ENCODE measurements around the gene BCR. TPM values are rescaled to one million over a fixed set of nuclear protein-coding genes. Genes with fewer than 3 reads are reported as not detected.

BCR gene
- total RNA-seq, 3 donors from 2014 or later = 25.3 to 44.6 (median 35.1) TPM

DNA sequence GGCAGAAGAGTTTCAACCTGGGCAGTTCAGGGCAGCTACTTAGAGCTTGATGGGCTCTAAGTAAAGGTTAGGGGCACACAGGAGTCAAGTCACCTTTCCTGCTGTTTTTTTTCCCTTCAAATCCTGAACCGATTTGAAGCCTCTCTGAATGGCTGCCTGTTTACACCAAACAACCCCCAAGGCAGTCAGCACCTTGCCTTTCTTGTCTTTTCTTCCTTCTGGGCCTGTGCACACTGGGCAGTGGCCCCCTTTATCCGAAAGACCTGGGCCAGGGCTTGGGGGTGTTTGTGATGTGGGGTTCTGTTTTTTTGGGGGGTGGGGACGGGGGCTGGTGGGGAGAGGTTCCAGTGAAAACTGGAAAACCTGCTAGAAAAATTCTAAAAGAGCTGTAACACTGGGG, 42.8 kb upstream of the BCR start:
- no peak for DNase-seq (ENCODE audit: low spot score in 2 of 2)
- Histone ChIP-seq H3K4me1 (no peaks in the 10 kb centered on the region), H3K4me3 (no peak overlapping the region), H3K27me3 (no peaks in the 10 kb centered on the region), H3K9me3 (no peaks in the 10 kb centered on the region), H3K27ac (peak overlapping the region; percentile 60 to 74), H3K36me3 (no peaks in the 10 kb centered on the region)
- intact Hi-C loops (cut with DNase I; ENCODE audit: low total_unique reads) = no loop called here
- no peak for TF ChIP-seq POLR2A (IDR thresholded peaks at IDR 0.05)
- TF ChIP-seq, protein P1, sequence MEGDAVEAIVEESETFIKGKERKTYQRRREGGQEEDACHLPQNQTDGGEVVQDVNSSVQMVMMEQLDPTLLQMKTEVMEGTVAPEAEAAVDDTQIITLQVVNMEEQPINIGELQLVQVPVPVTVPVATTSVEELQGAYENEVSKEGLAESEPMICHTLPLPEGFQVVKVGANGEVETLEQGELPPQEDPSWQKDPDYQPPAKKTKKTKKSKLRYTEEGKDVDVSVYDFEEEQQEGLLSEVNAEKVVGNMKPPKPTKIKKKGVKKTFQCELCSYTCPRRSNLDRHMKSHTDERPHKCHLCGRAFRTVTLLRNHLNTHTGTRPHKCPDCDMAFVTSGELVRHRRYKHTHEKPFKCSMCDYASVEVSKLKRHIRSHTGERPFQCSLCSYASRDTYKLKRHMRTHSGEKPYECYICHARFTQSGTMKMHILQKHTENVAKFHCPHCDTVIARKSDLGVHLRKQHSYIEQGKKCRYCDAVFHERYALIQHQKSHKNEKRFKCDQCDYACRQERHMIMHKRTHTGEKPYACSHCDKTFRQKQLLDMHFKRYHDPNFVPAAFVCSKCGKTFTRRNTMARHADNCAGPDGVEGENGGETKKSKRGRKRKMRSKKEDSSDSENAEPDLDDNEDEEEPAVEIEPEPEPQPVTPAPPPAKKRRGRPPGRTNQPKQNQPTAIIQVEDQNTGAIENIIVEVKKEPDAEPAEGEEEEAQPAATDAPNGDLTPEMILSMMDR (IDR thresholded peaks at IDR 0.05) = no peak
- TF ChIP-seq POLR2AphosphoS5 (IDR thresholded peaks at IDR 0.05) = no peak

DNA sequence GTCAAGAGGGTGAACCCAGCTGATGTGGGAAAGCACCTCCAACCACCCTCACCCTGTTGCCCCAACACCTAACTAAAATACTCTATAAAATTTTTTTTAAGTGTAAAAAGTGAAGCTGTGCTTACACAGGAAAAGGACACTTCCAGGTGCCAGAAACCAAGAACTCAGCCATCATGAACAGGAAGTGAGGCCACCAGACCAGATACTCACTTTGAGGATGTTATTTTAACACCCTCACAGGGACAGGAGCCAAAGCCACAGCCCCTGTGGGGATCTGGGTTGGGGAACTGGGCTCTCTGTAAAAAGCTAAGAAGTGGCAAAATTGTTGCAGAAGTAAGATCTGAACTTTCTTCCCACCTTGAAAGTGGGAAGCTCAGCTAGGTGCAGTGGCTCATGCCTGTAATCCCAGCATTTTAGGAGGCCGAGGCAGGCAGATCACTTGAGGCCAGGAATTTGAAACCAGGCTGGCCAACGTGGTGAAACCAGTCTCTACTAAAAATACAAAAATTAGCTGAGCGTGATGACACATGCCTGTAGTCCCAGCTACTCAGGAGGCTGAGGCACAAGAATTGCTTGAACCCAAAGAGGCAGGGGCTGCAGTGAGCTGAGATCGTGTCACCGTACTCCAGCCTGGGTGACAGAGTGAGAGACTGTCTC, 42.3 kb upstream of the BCR start:
- TF ChIP-seq, protein P1 (IDR thresholded peaks at IDR 0.05) = no peak
- no peak for TF ChIP-seq POLR2A (IDR thresholded peaks at IDR 0.05)
- peak in 1 of 3 donors; percentile 12 for TF ChIP-seq POLR2AphosphoS5 (IDR thresholded peaks at IDR 0.05)
- Histone ChIP-seq H3K27ac (peak overlapping the region; percentile 60 to 74), H3K4me1 (no peaks in the 10 kb centered on the region), H3K9me3 (no peaks in the 10 kb centered on the region), H3K36me3 (no peaks in the 10 kb centered on the region), H3K27me3 (no peaks in the 10 kb centered on the region), H3K4me3 (no peak overlapping the region)
- DNase-seq (ENCODE audit: low spot score in 2 of 2) = peak in 1 of 2 donors; percentile 36
- intact Hi-C loops (cut with DNase I; ENCODE audit: low total_unique reads) = no loop called here

DNA sequence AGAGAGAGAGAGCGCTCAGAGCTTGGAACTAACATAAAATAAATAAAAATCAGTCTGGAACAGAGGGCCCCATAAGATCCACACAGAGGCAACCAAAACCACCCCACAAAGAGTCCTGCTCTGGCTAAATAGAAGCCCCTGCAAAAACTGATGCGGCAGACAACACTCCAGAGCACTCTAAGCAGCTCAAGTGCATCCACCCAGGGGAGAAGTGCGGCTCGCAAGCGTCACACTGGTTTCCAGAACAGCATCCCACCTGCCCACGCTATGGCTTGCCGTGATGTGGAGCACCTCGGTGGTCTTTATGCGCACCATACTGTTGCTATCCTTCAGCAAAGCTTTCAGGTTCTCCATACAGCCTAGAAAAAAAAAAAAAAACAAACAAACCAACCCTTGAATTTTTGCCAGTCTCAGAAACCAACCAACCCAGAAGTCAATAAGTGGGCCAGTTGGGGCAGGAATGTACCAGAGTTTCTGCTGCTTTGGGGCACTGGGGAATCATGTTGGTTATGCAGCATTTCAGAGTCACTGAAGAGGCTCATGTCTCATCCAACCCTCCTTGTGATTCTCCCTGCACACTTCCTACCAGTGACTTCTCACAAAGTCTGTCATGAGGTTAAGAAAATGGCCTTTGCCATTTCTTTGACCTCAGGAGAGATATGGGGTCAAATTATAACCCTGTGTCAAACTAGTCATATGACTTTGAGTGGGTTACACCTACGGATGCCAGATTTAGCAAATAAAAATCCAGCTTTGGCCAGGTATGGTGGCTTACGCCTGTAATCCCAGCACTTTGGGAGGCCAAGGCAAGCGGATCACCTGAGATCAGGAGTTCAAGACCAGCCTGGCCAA, 41.5 kb upstream of the BCR start:
- H3K4me3 ChIP-seq = no peak overlapping the region

DNA sequence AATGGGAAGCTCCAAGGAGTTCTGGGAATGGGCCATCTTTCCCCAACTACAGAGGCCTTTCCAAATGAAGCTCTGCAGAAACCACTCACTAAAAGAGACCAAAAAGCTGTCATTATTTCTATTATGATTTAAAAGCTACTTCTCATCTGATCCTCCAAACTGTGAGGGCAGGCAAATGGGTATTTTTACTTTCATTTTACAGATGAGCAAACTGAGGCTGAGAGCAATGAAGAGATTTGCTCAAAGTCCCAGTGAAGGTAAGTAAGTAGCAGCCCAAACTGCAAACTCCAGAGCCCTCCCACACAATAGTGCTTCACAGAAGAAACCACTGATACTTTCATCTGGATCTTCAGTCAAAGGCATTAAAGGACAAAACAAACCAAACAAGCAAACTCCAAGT, 39.9 kb upstream of the BCR start:
- TF ChIP-seq, protein P1 (IDR thresholded peaks at IDR 0.05) = no peak
- TF ChIP-seq POLR2AphosphoS5 (IDR thresholded peaks at IDR 0.05) (no peak), POLR2A (IDR thresholded peaks at IDR 0.05) (no peak)
- intact Hi-C loops (cut with DNase I; ENCODE audit: low total_unique reads) = no loop called here
- H3K4me1 ChIP-seq = peaks cover 0 to 1% of the 10 kb centered on the region in 2 donors

More for the DNA sequence above, 41.5 kb upstream of the BCR start:
- peak overlapping the region in 1 of 2 donors; percentile 74 for H3K27ac ChIP-seq
- intact Hi-C loops (cut with DNase I; ENCODE audit: low total_unique reads) = no loop called here
- TF ChIP-seq POLR2AphosphoS5 (IDR thresholded peaks at IDR 0.05) (no peak), POLR2A (IDR thresholded peaks at IDR 0.05) (no peak)
- TF ChIP-seq, protein P1 (IDR thresholded peaks at IDR 0.05) = no peak
- H3K9me3 ChIP-seq = no peaks in the 10 kb centered on the region
- no peak for DNase-seq (ENCODE audit: low spot score in 2 of 2)
- no peaks in the 10 kb centered on the region for H3K4me1 ChIP-seq
- H3K27me3 ChIP-seq = no peaks in the 10 kb centered on the region
- H3K36me3 ChIP-seq = no peaks in the 10 kb centered on the region

More for the DNA sequence above, 39.9 kb upstream of the BCR start:
- DNase-seq (ENCODE audit: low spot score in 2 of 2) = no peak
- Histone ChIP-seq H3K36me3 (no peaks in the 10 kb centered on the region), H3K9me3 (no peaks in the 10 kb centered on the region), H3K27ac (no peak overlapping the region), H3K27me3 (no peaks in the 10 kb centered on the region), H3K4me3 (no peak overlapping the region)
